Fibroblast of peridontal ligament (primary cell): ENCODE results near the gene RTL5.

Experiments
- DNase-seq: peaks from one replicate; pipeline ENCODE4 v3.0.0-alpha.2; 2010; ENCODE audit errors: extremely low read depth

Gene RTL5

GRCh38 chrX:72110051-72110875 lies 21.5 kb downstream of the RTL5 start:
- peak; percentile 8 for DNase-seq

- DNase-seq: no peak
These were observed 23.0 kb downstream of the RTL5 start for GRCh38 chrX:72108666-72109065.

GRCh38 chrX:72107841-72108595 lies 23.7 kb downstream of the RTL5 start:
- no peak for DNase-seq

- peak; percentile 4 for DNase-seq
These were observed 24.4 kb downstream of the RTL5 start for GRCh38 chrX:72107320-72107719.

GRCh38 chrX:72105436-72105835 lies 26.3 kb downstream of the RTL5 start:
- DNase-seq: no peak

GRCh38 chrX:72102760-72103159 lies 29.0 kb downstream of the RTL5 start:
- DNase-seq: no peak

- DNase-seq: no peak
These were observed 29.6 kb downstream of the RTL5 start for GRCh38 chrX:72102126-72102525.

- DNase-seq: no peak
These were observed 30.1 kb downstream of the RTL5 start for GRCh38 chrX:72101597-72102037.

- no peak for DNase-seq
These were observed 30.8 kb downstream of the RTL5 start for GRCh38 chrX:72100824-72101351.

GRCh38 chrX:72100051-72100755 lies 31.5 kb downstream of the RTL5 start:
- no peak for DNase-seq

GRCh38 chrX:72097098-72097497 lies 34.6 kb downstream of the RTL5 start:
- no peak for DNase-seq

- DNase-seq: no peak
These were observed 36.3 kb downstream of the RTL5 start for GRCh38 chrX:72095370-72095769.

- peak; percentile 2 for DNase-seq
These were observed 36.8 kb downstream of the RTL5 start for GRCh38 chrX:72094894-72095293.

- DNase-seq: no peak
These were observed 42.5 kb downstream of the RTL5 start for GRCh38 chrX:72089254-72089653.

GRCh38 chrX:72088761-72089160 lies 43.0 kb downstream of the RTL5 start:
- DNase-seq: no peak

GRCh38 chrX:72086995-72087394 lies 44.7 kb downstream of the RTL5 start:
- DNase-seq: no peak

GRCh38 chrX:72084114-72084513 lies 47.6 kb downstream of the RTL5 start:
- no peak for DNase-seq

GRCh38 chrX:72083291-72083690 lies 48.4 kb downstream of the RTL5 start:
- no peak for DNase-seq

GRCh38 chrX:72081605-72082320 lies 50.0 kb downstream of the RTL5 start:
- DNase-seq: no peak

- no peak for DNase-seq
These were observed 50.9 kb downstream of the RTL5 start for GRCh38 chrX:72080800-72081199.

GRCh38 chrX:72080150-72080549 lies 51.6 kb downstream of the RTL5 start:
- no peak for DNase-seq

GRCh38 chrX:72079607-72080006 lies 52.1 kb downstream of the RTL5 start:
- DNase-seq: no peak
